ENCODE results near the gene TOM1L2.

DNA sequence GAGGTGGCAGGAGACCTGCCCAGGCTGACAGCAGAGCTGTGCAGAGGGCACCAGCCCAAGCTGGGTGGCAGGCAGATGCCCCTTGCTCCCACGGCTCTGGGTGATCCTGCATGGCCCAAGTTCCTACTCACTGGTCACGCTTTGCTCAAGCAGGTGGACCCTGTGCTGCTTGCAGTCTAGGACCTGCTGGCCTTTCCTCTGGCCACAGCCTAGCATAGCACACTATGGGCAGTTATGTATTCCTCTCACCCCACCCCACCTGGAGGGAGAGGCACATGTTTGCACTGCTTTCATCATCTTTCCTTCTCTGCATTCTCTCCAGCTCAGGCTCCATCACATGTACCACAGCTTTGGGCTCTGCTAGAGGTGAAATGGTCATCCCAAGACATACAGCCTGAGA lies 115.8 kb downstream of the TOM1L2 start:
- TF ChIP-seq SMC3 (IDR thresholded peaks at IDR 0.05; ENCODE audit: low read depth, low read length) (no peak), MXI1 (IDR thresholded peaks at IDR 0.05; ENCODE audit: borderline replicate concordance, low read depth, low read length) (no peak), POLR2A (IDR thresholded peaks at IDR 0.05; ENCODE audit: low read depth, low read length) (no peak), RAD21 (IDR thresholded peaks at IDR 0.05; ENCODE audit: low read length) (no peak), FOS (IDR thresholded peaks at IDR 0.05; ENCODE audit: low read depth, low read length) (no peak), MAFK (IDR thresholded peaks at IDR 0.05; ENCODE audit: low read depth, low read length) (no peak), RFX5 (IDR thresholded peaks at IDR 0.05; ENCODE audit: low read depth, low read length) (no peak), RCOR1 (IDR thresholded peaks at IDR 0.05; ENCODE audit: insufficient replicate concordance, low read length) (no peak), CHD1 (IDR thresholded peaks at IDR 0.05; ENCODE audit: low read depth, low read length) (no peak)
- TF ChIP-seq, protein P1, sequence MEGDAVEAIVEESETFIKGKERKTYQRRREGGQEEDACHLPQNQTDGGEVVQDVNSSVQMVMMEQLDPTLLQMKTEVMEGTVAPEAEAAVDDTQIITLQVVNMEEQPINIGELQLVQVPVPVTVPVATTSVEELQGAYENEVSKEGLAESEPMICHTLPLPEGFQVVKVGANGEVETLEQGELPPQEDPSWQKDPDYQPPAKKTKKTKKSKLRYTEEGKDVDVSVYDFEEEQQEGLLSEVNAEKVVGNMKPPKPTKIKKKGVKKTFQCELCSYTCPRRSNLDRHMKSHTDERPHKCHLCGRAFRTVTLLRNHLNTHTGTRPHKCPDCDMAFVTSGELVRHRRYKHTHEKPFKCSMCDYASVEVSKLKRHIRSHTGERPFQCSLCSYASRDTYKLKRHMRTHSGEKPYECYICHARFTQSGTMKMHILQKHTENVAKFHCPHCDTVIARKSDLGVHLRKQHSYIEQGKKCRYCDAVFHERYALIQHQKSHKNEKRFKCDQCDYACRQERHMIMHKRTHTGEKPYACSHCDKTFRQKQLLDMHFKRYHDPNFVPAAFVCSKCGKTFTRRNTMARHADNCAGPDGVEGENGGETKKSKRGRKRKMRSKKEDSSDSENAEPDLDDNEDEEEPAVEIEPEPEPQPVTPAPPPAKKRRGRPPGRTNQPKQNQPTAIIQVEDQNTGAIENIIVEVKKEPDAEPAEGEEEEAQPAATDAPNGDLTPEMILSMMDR (conservative IDR thresholded peaks at IDR 0.05; ENCODE audit: low read depth, low read length) = no peak
- TF ChIP-seq, protein P2, sequence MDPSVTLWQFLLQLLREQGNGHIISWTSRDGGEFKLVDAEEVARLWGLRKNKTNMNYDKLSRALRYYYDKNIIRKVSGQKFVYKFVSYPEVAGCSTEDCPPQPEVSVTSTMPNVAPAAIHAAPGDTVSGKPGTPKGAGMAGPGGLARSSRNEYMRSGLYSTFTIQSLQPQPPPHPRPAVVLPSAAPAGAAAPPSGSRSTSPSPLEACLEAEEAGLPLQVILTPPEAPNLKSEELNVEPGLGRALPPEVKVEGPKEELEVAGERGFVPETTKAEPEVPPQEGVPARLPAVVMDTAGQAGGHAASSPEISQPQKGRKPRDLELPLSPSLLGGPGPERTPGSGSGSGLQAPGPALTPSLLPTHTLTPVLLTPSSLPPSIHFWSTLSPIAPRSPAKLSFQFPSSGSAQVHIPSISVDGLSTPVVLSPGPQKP (IDR thresholded peaks at IDR 0.05; ENCODE audit: borderline replicate concordance, low read depth, low read length) = no peak
- TF ChIP-seq, protein P3, sequence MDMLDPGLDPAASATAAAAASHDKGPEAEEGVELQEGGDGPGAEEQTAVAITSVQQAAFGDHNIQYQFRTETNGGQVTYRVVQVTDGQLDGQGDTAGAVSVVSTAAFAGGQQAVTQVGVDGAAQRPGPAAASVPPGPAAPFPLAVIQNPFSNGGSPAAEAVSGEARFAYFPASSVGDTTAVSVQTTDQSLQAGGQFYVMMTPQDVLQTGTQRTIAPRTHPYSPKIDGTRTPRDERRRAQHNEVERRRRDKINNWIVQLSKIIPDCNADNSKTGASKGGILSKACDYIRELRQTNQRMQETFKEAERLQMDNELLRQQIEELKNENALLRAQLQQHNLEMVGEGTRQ (IDR thresholded peaks at IDR 0.05; ENCODE audit: low read depth, low read length) = no peak

Data from IMR-90 (cell line).